SK-N-SH (cell line): Measurements from ENCODE around the gene LILRA6.
"Not testable (repeated sequence)": the region's sequence is repeated elsewhere in the genome, so short reads cannot be mapped to it uniquely, and the experiment has no call there.

ENCODE experiments used
- EP300 ChIP-seq, 2 experiments: IDR thresholded peaks; 2 replicates each; pipeline versions ENCODE4 v1.4.0 to v1.6.1; 2012; ENCODE audit warnings: borderline replicate concordance in 1 of 2, low read depth in 1 of 2, low read length in 1 of 2
- EZH2phosphoT487 ChIP-seq: fragments of 200-600 bp; sonication (generic); IDR thresholded peaks from 2 replicates; pipeline ENCODE4 v1.6.1; 2017; ENCODE audit warnings: low read depth, mixed run types, mild to moderate bottlenecking, antibody characterized with exemption, moderate library complexity, borderline replicate concordance
- GATA2 ChIP-seq: sonication (generic); formaldehyde crosslinking; IDR thresholded peaks from 2 replicates; pipeline ENCODE4 v1.5.0; 2020; ENCODE audit warnings: mild to moderate bottlenecking, missing genetic modification reagents
- NFIC ChIP-seq: IDR thresholded peaks from 2 replicates; pipeline ENCODE4 v1.4.0; 2012; ENCODE audit warnings: borderline replicate concordance
- RFX5 ChIP-seq: IDR thresholded peaks from 2 replicates; pipeline ENCODE4 v1.6.1; 2012; ENCODE audit warnings: mild to moderate bottlenecking, improper control_type of control experiment, low read length
- TAF1 ChIP-seq: IDR thresholded peaks from 2 replicates; pipeline ENCODE4 v1.6.1; 2012; ENCODE audit warnings: low read depth, mild to moderate bottlenecking, low read length, moderate library complexity, borderline replicate concordance
- TF ChIP-seq, protein P1 (sequence below): fragments of 150-350 bp; IDR thresholded peaks from 2 replicates; pipeline ENCODE4 v1.6.1; 2016; ENCODE audit warnings: mild to moderate bottlenecking, low read depth, low read length
- TF ChIP-seq, protein P2 (sequence below): fragments of 200-600 bp; sonication (generic); IDR thresholded peaks from 2 replicates; pipeline ENCODE4 v1.6.1; 2017; ENCODE audit warnings: antibody characterized with exemption, mild to moderate bottlenecking, moderate library complexity
- TF ChIP-seq, protein P3 (sequence below): IDR thresholded peaks from 2 replicates; pipeline ENCODE4 v1.4.0; 2012; ENCODE audit warnings: low read depth
- TF ChIP-seq, protein P4 (sequence below): IDR thresholded peaks from 2 replicates; pipeline ENCODE4 v1.4.0; 2012; ENCODE audit warnings: low read depth, borderline replicate concordance
- TF ChIP-seq, protein P5 (sequence below): IDR thresholded peaks from 2 replicates; pipeline ENCODE4 v1.4.0; 2012; ENCODE audit warnings: low read depth, borderline replicate concordance

DNA sequence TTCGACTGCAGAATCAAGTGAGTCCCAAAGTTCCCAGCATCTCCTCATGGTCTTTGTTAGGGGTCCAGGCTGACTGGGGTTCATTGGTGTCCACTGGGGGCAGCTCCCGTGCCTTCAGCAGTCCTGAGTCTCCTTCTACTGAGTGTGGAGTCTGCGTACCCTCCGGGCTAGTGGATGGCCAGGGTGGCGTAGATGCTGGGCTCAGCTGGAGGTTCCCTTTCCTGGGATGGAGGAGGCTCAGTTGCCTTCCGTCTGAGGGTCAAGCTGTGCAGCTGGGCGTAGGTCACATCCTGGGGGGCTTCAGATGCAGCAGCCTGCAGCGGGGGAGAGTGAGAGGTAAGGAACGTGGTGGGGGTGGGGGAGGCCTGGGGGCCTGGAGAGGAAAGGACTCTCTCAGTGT lies 31.9 kb upstream of the LILRA6 start:
- TF ChIP-seq, protein P1, sequence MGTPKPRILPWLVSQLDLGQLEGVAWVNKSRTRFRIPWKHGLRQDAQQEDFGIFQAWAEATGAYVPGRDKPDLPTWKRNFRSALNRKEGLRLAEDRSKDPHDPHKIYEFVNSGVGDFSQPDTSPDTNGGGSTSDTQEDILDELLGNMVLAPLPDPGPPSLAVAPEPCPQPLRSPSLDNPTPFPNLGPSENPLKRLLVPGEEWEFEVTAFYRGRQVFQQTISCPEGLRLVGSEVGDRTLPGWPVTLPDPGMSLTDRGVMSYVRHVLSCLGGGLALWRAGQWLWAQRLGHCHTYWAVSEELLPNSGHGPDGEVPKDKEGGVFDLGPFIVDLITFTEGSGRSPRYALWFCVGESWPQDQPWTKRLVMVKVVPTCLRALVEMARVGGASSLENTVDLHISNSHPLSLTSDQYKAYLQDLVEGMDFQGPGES = not testable (repeated sequence)
- TF ChIP-seq, protein P2, sequence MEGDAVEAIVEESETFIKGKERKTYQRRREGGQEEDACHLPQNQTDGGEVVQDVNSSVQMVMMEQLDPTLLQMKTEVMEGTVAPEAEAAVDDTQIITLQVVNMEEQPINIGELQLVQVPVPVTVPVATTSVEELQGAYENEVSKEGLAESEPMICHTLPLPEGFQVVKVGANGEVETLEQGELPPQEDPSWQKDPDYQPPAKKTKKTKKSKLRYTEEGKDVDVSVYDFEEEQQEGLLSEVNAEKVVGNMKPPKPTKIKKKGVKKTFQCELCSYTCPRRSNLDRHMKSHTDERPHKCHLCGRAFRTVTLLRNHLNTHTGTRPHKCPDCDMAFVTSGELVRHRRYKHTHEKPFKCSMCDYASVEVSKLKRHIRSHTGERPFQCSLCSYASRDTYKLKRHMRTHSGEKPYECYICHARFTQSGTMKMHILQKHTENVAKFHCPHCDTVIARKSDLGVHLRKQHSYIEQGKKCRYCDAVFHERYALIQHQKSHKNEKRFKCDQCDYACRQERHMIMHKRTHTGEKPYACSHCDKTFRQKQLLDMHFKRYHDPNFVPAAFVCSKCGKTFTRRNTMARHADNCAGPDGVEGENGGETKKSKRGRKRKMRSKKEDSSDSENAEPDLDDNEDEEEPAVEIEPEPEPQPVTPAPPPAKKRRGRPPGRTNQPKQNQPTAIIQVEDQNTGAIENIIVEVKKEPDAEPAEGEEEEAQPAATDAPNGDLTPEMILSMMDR = not testable (repeated sequence)
- not testable (repeated sequence) for TF ChIP-seq EP300 (IDR thresholded peaks at IDR 0.05; ENCODE audit: borderline replicate concordance in 1 of 2, low read depth in 1 of 2, low read length in 1 of 2); NFIC; EZH2phosphoT487; RFX5; GATA2; TAF1
- TF ChIP-seq, protein P3, sequence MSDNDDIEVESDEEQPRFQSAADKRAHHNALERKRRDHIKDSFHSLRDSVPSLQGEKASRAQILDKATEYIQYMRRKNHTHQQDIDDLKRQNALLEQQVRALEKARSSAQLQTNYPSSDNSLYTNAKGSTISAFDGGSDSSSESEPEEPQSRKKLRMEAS = not testable (repeated sequence)
- TF ChIP-seq, protein P4, sequence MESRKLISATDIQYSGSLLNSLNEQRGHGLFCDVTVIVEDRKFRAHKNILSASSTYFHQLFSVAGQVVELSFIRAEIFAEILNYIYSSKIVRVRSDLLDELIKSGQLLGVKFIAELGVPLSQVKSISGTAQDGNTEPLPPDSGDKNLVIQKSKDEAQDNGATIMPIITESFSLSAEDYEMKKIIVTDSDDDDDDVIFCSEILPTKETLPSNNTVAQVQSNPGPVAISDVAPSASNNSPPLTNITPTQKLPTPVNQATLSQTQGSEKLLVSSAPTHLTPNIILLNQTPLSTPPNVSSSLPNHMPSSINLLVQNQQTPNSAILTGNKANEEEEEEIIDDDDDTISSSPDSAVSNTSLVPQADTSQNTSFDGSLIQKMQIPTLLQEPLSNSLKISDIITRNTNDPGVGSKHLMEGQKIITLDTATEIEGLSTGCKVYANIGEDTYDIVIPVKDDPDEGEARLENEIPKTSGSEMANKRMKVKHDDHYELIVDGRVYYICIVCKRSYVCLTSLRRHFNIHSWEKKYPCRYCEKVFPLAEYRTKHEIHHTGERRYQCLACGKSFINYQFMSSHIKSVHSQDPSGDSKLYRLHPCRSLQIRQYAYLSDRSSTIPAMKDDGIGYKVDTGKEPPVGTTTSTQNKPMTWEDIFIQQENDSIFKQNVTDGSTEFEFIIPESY = not testable (repeated sequence)
- TF ChIP-seq, protein P5, sequence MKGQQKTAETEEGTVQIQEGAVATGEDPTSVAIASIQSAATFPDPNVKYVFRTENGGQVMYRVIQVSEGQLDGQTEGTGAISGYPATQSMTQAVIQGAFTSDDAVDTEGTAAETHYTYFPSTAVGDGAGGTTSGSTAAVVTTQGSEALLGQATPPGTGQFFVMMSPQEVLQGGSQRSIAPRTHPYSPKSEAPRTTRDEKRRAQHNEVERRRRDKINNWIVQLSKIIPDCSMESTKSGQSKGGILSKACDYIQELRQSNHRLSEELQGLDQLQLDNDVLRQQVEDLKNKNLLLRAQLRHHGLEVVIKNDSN = not testable (repeated sequence)
